Stomach (tissue), 4 donors: ENCODE results near the gene RNASE11.

Experiments used
- EP300 ChIP-seq: sonication (generic); formaldehyde crosslinking; IDR thresholded peaks from one replicate; pipeline ENCODE4 v1.6.1; 2017; ENCODE audit warnings: antibody characterized with exemption
- POLR2A ChIP-seq, 4 donors: fragments of 450-650 bp; IDR thresholded peaks; one replicate each; pipeline ENCODE4 v1.6.1; 2016; ENCODE audit warnings: antibody characterized with exemption in 4 of 4, control low read depth in 2 of 4, mild to moderate bottlenecking in 1 of 4, moderate library complexity in 1 of 4
- POLR2AphosphoS5 ChIP-seq, 3 donors: sonication (generic); formaldehyde crosslinking; IDR thresholded peaks; one replicate each; pipeline ENCODE4 v1.6.1; 2016; ENCODE audit warnings: antibody characterized with exemption in 3 of 3
- TF ChIP-seq, protein P1 (sequence below), 7 experiments: fragments of 450-650 bp in 4 of 7; fragments of 200-600 bp in 3 of 7; sonication (generic) in 3 of 7; IDR thresholded peaks; one replicate each; pipeline ENCODE4 v1.5.1; 2016 to 2019; ENCODE audit warnings: antibody characterized with exemption in 7 of 7, control low read depth in 2 of 7, mild to moderate bottlenecking in 1 of 7

DNA sequence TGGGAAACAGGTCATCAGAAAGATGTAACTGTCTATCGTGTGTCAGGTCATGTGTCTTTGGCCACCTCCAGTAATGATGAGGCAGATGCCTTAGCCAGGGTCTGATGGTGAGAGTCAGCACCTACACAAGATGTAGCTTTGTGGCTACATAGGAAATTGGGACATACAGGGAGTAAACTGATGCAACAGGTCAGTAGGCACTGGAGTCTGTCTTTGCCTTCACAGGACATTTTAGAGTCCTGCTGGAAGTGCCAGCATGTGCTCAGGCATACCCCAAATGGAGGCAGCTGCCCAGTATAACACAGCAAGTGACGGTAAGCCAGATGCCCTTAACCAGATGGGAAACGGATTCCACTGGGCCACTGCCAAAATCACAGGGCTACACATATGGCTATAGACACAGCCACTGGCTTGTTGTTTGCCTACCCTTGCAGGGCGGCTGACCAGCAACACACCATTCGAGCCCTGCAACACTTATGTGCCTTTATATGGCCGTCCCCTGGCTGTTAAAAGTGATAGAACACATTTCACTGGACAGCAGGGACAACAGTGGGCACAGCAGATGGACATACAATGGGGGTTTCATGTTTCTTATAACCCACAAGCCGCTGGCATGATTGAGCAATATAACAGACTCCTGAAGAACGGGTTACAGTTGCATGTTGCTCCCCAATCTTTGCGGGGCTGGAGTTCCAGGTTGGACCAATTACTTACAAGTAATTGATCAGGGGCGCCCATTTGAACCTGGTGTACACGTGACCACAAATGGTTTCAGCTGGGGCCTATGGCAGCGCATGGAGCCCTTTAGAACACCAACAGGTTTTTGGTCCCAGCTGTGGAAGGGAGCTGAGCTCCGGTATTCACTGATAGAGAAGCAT lies 16.3 kb upstream of the RNASE11 start:
- TF ChIP-seq EP300 (no peak), POLR2AphosphoS5 (IDR thresholded peaks at IDR 0.05) (no peak), POLR2A (IDR thresholded peaks at IDR 0.05) (no peak)
- TF ChIP-seq, protein P1, sequence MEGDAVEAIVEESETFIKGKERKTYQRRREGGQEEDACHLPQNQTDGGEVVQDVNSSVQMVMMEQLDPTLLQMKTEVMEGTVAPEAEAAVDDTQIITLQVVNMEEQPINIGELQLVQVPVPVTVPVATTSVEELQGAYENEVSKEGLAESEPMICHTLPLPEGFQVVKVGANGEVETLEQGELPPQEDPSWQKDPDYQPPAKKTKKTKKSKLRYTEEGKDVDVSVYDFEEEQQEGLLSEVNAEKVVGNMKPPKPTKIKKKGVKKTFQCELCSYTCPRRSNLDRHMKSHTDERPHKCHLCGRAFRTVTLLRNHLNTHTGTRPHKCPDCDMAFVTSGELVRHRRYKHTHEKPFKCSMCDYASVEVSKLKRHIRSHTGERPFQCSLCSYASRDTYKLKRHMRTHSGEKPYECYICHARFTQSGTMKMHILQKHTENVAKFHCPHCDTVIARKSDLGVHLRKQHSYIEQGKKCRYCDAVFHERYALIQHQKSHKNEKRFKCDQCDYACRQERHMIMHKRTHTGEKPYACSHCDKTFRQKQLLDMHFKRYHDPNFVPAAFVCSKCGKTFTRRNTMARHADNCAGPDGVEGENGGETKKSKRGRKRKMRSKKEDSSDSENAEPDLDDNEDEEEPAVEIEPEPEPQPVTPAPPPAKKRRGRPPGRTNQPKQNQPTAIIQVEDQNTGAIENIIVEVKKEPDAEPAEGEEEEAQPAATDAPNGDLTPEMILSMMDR (IDR thresholded peaks at IDR 0.05), result no peak
